Measurements from ENCODE around the gene OR1F1.

GRCh38 chr16:3143598-3144320, 44.2 kb upstream of the OR1F1 start:
- TF ChIP-seq CTCF (conservative IDR thresholded peaks at IDR 0.05; ENCODE audit: low read depth, low read length) = no peak
- no peak for TF ChIP-seq EZH2 (IDR thresholded peaks at IDR 0.05; ENCODE audit: borderline replicate concordance, low read depth, low read length, poor library complexity, severe bottlenecking)

All from A673 (cell line).